OCI-LY1 (cell line): ENCODE data around the gene TAC4.

ENCODE experiments used
- H2AFZ ChIP-seq: fragments of 200-600 bp; sonication (generic), shearing (Covaris generic); 2 replicates; pipeline ENCODE4 v1.6.0; 2014; ENCODE audit warnings: antibody characterized with exemption, mild to moderate bottlenecking, low read length
- H3F3A ChIP-seq: fragments of 200-600 bp; sonication (generic), shearing (Covaris generic); 2 replicates; pipeline ENCODE4 v1.6.0; 2014; ENCODE audit warnings: mild to moderate bottlenecking, antibody characterized with exemption, low read length, moderate library complexity; ENCODE audit not compliant: insufficient read depth
- H3K27ac ChIP-seq: fragments of 200-600 bp; sonication (generic); 2 replicates; pipeline ENCODE4 v1.5.1; 2014; ENCODE audit warnings: low read length, mixed run types, mild to moderate bottlenecking, low read depth; ENCODE audit not compliant: poor library complexity, severe bottlenecking
- H3K27me3 ChIP-seq: fragments of 200-600 bp; sonication (generic); 2 replicates; pipeline ENCODE4 v1.6.0; 2014; ENCODE audit warnings: antibody characterized with exemption, mild to moderate bottlenecking, low read length, moderate library complexity; ENCODE audit not compliant: insufficient read depth
- H3K36me3 ChIP-seq: fragments of 200-600 bp; sonication (generic); 2 replicates; pipeline ENCODE4 v1.6.1; 2014; ENCODE audit warnings: mild to moderate bottlenecking, antibody characterized with exemption, low read length, moderate library complexity, mixed read lengths; ENCODE audit not compliant: insufficient read depth
- H3K4me1 ChIP-seq: fragments of 200-600 bp; sonication (generic); 2 replicates; pipeline ENCODE4 v1.5.1; 2014; ENCODE audit warnings: mild to moderate bottlenecking, low read length, moderate library complexity; ENCODE audit not compliant: insufficient read depth, severe bottlenecking
- H3K4me2 ChIP-seq: fragments of 200-600 bp; sonication (generic), shearing (Covaris generic); 2 replicates; pipeline ENCODE4 v1.6.1; 2014; ENCODE audit warnings: low read length
- H3K4me3 ChIP-seq: fragments of 200-600 bp; sonication (generic); 2 replicates; pipeline ENCODE4 v1.5.1; 2014; ENCODE audit warnings: low read length, low read depth, mild to moderate bottlenecking, mixed read lengths; ENCODE audit not compliant: poor library complexity, severe bottlenecking
- H3K79me2 ChIP-seq: fragments of 200-600 bp; shearing (Covaris generic); 2 replicates; pipeline ENCODE4 v1.6.1; 2016; ENCODE audit warnings: mixed run types, low read length, mixed read lengths; ENCODE audit not compliant: insufficient read depth
- H3K9ac ChIP-seq: fragments of 200-600 bp; sonication (generic), shearing (Covaris generic); 2 replicates; pipeline ENCODE4 v1.6.1; 2014; ENCODE audit warnings: mild to moderate bottlenecking, low read length, mixed read lengths
- H3K9me2 ChIP-seq: fragments of 200-600 bp; sonication (generic), shearing (Covaris generic); 2 replicates; pipeline ENCODE4 v1.6.1; 2014; ENCODE audit warnings: low read depth, mild to moderate bottlenecking, low read length, mixed read lengths
- H3K9me3 ChIP-seq: fragments of 200-600 bp; shearing (Covaris generic); 2 replicates; pipeline ENCODE4 v1.6.1; 2014; ENCODE audit warnings: low read length, mixed read lengths
- H4K20me1 ChIP-seq: fragments of 200-600 bp; sonication (generic), shearing (Covaris generic); 2 replicates; pipeline ENCODE4 v1.6.0; 2016; ENCODE audit warnings: mild to moderate bottlenecking, low read length; ENCODE audit not compliant: insufficient read depth
- CTCF ChIP-seq: fragments of 200-600 bp; sonication (generic), shearing (Covaris generic); IDR thresholded peaks from 2 replicates; pipeline ENCODE4 v1.5.1; 2017; ENCODE audit warnings: mild to moderate bottlenecking, antibody characterized with exemption, low read length, moderate library complexity, mixed read lengths
- EZH2 ChIP-seq: fragments of 200-600 bp; sonication (generic), shearing (Covaris generic); IDR thresholded peaks from 2 replicates; pipeline ENCODE4 v1.8.0; 2017; ENCODE audit warnings: borderline replicate concordance, mixed run types, mild to moderate bottlenecking, antibody characterized with exemption, low read length, moderate library complexity, mixed read lengths

The TAC4 gene

GRCh38 chr17:49821466-49821865 is 26.4 kb downstream of the TAC4 start:
- H3K4me3 ChIP-seq = no peak overlapping the region
- no peak overlapping the region for H3K4me2 ChIP-seq
- H3K4me1 ChIP-seq = no peaks in the 10 kb centered on the region
- no peaks in the 10 kb centered on the region for H3K79me2 ChIP-seq
- H3F3A ChIP-seq = no peaks in the 10 kb centered on the region
- H3K9me2 ChIP-seq = no peaks in the 10 kb centered on the region
- H2AFZ ChIP-seq = no peak overlapping the region
- no peaks in the 10 kb centered on the region for H3K27me3 ChIP-seq
- H3K9me3 ChIP-seq = no peaks in the 10 kb centered on the region
- no peak overlapping the region for H3K9ac ChIP-seq
- no peaks in the 10 kb centered on the region for H4K20me1 ChIP-seq
- no peak overlapping the region for H3K27ac ChIP-seq
- peaks cover 94% of the 10 kb centered on the region for H3K36me3 ChIP-seq
- TF ChIP-seq EZH2 = no peak
- TF ChIP-seq CTCF = no peak

GRCh38 chr17:49820773-49821172 is 27.1 kb downstream of the TAC4 start:
- Histone ChIP-seq H3K4me1 (no peaks in the 10 kb centered on the region), H3K27ac (no peak overlapping the region)
- TF ChIP-seq EZH2 (no peak), CTCF (no peak)

GRCh38 chr17:49819651-49820050 is 28.2 kb downstream of the TAC4 start:
- no peaks in the 10 kb centered on the region for H3K9me2 ChIP-seq
- H2AFZ ChIP-seq = no peak overlapping the region
- no peaks in the 10 kb centered on the region for H3K27me3 ChIP-seq
- no peak overlapping the region for H3K9ac ChIP-seq
- peaks cover 94% of the 10 kb centered on the region for H3K36me3 ChIP-seq
- H4K20me1 ChIP-seq = no peaks in the 10 kb centered on the region
- H3K9me3 ChIP-seq = no peaks in the 10 kb centered on the region
- H3K4me2 ChIP-seq = no peak overlapping the region
- no peak overlapping the region for H3K4me3 ChIP-seq
- H3K4me1 ChIP-seq = no peaks in the 10 kb centered on the region
- H3K79me2 ChIP-seq = no peaks in the 10 kb centered on the region
- TF ChIP-seq EZH2 (no peak), CTCF (no peak)
- no peaks in the 10 kb centered on the region for H3F3A ChIP-seq
- no peak overlapping the region for H3K27ac ChIP-seq

More at GRCh38 chr17:49820773-49821172, 27.1 kb downstream of the TAC4 start:
- no peak overlapping the region for H3K9ac ChIP-seq
- H3K27me3 ChIP-seq = no peaks in the 10 kb centered on the region
- no peaks in the 10 kb centered on the region for H3K9me3 ChIP-seq
- H3K36me3 ChIP-seq = peaks cover 94% of the 10 kb centered on the region
- no peaks in the 10 kb centered on the region for H4K20me1 ChIP-seq
- no peak overlapping the region for H2AFZ ChIP-seq
- H3K4me2 ChIP-seq = no peak overlapping the region
- H3K4me3 ChIP-seq = no peak overlapping the region
- H3F3A ChIP-seq = no peaks in the 10 kb centered on the region
- no peaks in the 10 kb centered on the region for H3K79me2 ChIP-seq
- H3K9me2 ChIP-seq = no peaks in the 10 kb centered on the region
